GM23338 (cell line): ENCODE measurements around the gene PEPD.

ENCODE experiments used
- CREB1 ChIP-seq: fragments of 250-450 bp; sonication (Bioruptor Pico); IDR thresholded peaks from 2 replicates; pipeline ENCODE4 v1.5.0; 2020; ENCODE audit warnings: low read depth, mild to moderate bottlenecking, moderate library complexity
- CTCF ChIP-seq, 2 experiments: fragments of 200-600 bp in 1 of 2; sonication (generic) in 1 of 2; conservative IDR thresholded peaks; 2 replicates each; pipeline versions ENCODE4 v1.5.1 to v1.6.1; 2016 to 2017; ENCODE audit warnings: antibody characterized with exemption in 2 of 2, low read depth in 2 of 2, mild to moderate bottlenecking in 2 of 2, moderate library complexity in 1 of 2
- EZH2 ChIP-seq: fragments of 200-600 bp; sonication (generic); IDR thresholded peaks from one replicate; pipeline ENCODE4 v1.8.0; 2017; ENCODE audit warnings: antibody characterized with exemption, mild to moderate bottlenecking, low read depth; ENCODE audit not compliant: unreplicated experiment
- EZH2phosphoT487 ChIP-seq: fragments of 200-600 bp; sonication (generic); IDR thresholded peaks from one replicate; pipeline ENCODE4 v1.8.1; 2018; ENCODE audit warnings: antibody characterized with exemption; ENCODE audit not compliant: unreplicated experiment
- JUNB ChIP-seq: IDR thresholded peaks from one replicate; pipeline ENCODE4 v1.6.1; 2016; ENCODE audit warnings: antibody characterized with exemption; ENCODE audit not compliant: unreplicated experiment
- POLR2AphosphoS5 ChIP-seq: IDR thresholded peaks from 2 replicates; pipeline ENCODE4 v1.6.1; 2016; ENCODE audit warnings: antibody characterized with exemption, low read depth
- REST ChIP-seq: IDR thresholded peaks from one replicate; pipeline ENCODE4 v1.6.1; 2018; ENCODE audit warnings: antibody characterized with exemption; ENCODE audit not compliant: unreplicated experiment
- STAT1 ChIP-seq: IDR thresholded peaks from one replicate; pipeline ENCODE4 v1.6.1; 2016; ENCODE audit warnings: antibody characterized with exemption; ENCODE audit not compliant: unreplicated experiment
- ZNF114 ChIP-seq: fragments of 250-450 bp; sonication (Bioruptor Pico); IDR thresholded peaks from 2 replicates; pipeline ENCODE4 v1.5.0; 2020; ENCODE audit warnings: mild to moderate bottlenecking, moderate library complexity
- ZNF331 ChIP-seq: fragments of 250-450 bp; sonication (Bioruptor Pico); IDR thresholded peaks from 2 replicates; pipeline ENCODE4 v1.5.0; 2020; ENCODE audit warnings: low read depth, mild to moderate bottlenecking, moderate library complexity
- ZNF462 ChIP-seq: fragments of 250-450 bp; sonication (Bioruptor Pico); IDR thresholded peaks from 2 replicates; pipeline ENCODE4 v1.5.0; 2020; ENCODE audit warnings: mild to moderate bottlenecking, moderate library complexity

DNA sequence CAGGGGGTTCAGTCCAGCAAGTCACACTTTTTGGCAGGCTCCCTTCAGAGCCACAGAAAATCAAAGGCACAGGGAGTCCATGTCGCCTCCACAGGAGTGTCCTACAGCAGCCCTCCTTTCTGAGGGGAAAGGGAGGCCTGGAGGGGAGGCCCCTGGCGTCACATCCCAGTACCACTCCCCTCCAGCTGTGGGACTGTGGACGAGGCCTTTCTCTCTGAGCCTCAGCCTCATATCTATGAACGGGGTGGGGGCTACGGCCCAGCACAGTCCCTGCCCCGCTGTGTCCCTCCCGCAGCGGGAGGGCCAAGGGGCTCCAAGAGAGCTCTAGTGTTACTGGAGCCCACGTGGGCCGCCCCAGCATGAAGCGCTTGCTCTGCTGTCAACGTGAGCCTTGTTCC, 23.8 kb downstream of the PEPD start:
- no peak for TF ChIP-seq REST
- no peak for TF ChIP-seq CTCF (conservative IDR thresholded peaks at IDR 0.05; ENCODE audit: low read depth in 2 of 2)
- no peak for TF ChIP-seq POLR2AphosphoS5
- TF ChIP-seq ZNF462 (CRISPR knock-in tag), result no peak
- TF ChIP-seq EZH2, result no peak
- TF ChIP-seq JUNB, result no peak
- no peak for TF ChIP-seq CREB1 (CRISPR knock-in tag)
- TF ChIP-seq STAT1, result no peak
- TF ChIP-seq EZH2phosphoT487, result no peak
- no peak for TF ChIP-seq ZNF114 (CRISPR knock-in tag)
- TF ChIP-seq ZNF331 (CRISPR knock-in tag), result no peak
